Measurements from ENCODE around the gene HSPA2. TPM values are rescaled to one million over a fixed set of nuclear protein-coding genes. Genes with fewer than 3 reads are reported as not detected.

The HSPA2 gene
- total and polyA plus RNA-seq, 2 of the 13 experiments (the other 11 are each of a cell fraction or from before 2014, with no cell fraction given): 0.15 to 0.27 TPM

DNA sequence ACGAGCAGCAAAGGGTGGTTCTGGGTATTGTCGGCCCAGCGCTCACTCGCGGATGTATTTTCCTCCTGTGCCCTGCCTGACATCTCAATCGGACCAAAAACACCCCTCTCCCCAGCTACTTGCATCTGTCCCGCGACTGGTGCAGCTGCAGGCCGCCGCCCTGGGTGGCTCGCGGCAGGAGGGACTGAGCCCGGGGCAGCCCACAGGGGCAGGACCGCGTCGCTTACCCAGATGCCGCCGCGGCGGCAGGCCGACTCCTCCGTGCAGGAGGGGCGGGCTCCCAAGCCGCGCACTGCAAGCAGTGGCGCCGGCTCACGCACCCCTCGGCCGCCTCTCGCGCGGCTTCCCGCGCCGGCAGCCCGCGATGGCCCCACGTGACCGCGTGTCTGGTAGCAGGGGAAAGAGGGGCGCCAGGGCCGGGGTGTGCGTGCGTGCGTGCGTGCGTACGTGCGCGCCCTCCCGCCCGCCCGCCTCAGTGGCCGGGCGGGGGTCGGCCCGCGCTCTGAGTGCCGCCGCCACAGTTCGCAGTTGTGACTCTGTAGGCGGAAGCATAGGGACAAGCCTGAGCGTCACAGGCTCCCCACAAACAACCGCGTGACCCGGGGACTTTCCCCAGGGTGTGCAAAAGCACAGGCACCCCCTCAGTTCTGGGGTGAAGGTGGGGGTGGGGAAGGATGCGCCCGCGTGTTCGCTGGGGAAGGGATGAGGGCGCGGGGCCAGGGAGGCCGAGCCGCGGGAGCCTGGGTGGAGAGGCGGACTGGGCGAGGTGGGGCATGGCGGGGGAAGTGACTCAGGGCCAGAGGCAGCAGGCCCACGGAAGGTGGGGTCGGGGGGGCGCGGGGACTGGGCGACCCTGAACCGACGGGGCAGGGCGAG is 36.9 kb upstream of the HSPA2 start, which contains the start of gene ZBTB25 (continued):
- TF ChIP-seq KAT8 (CRISPR knock-in tag; IDR thresholded peaks at IDR 0.05) (peak; percentile 16; the same call in 1 of the 2 replicates), ZNF501 (CRISPR knock-in tag; IDR thresholded peaks at IDR 0.05) (peak; percentile 24; the same call in 1 of the 2 replicates), MAFF (IDR thresholded peaks at IDR 0.05; ENCODE audit: low read depth, low read length) (no peak), HOXA3 (CRISPR knock-in tag; IDR thresholded peaks at IDR 0.05) (peak; percentile 85), ZNF703 (CRISPR knock-in tag; IDR thresholded peaks at IDR 0.05; ENCODE audit: borderline replicate concordance) (peak; percentile 91; the same call in 1 of the 2 replicates), XBP1 (CRISPR knock-in tag; IDR thresholded peaks at IDR 0.05) (peak; percentile 29; the same call in 1 of the 2 replicates), PHF8 (CRISPR knock-in tag; IDR thresholded peaks at IDR 0.05) (peak; percentile 88), ZIK1 (CRISPR knock-in tag; IDR thresholded peaks at IDR 0.05; ENCODE audit: borderline replicate concordance, low read depth) (peak; percentile 97; the same call in 1 of the 2 replicates), ZNF232 (CRISPR knock-in tag; IDR thresholded peaks at IDR 0.05; ENCODE audit: borderline replicate concordance) (peak; percentile 53; the same call in 1 of the 2 replicates), WIZ (CRISPR knock-in tag; IDR thresholded peaks at IDR 0.05) (0 out of 2 replicates have a peak, but pooled peaks have one; percentile 25), ZNF572 (CRISPR knock-in tag; IDR thresholded peaks at IDR 0.05) (no peak), MED1 (CRISPR knock-in tag; IDR thresholded peaks at IDR 0.05) (peak; percentile 81), PPARG (CRISPR knock-in tag; conservative IDR thresholded peaks at IDR 0.05) (no peak), ZMAT3 (CRISPR knock-in tag; conservative IDR thresholded peaks at IDR 0.05) (peak; percentile 73; the same call in 1 of the 2 replicates), GATAD2A (CRISPR knock-in tag; IDR thresholded peaks at IDR 0.05) (no peak)
- TF ChIP-seq, protein P1, sequence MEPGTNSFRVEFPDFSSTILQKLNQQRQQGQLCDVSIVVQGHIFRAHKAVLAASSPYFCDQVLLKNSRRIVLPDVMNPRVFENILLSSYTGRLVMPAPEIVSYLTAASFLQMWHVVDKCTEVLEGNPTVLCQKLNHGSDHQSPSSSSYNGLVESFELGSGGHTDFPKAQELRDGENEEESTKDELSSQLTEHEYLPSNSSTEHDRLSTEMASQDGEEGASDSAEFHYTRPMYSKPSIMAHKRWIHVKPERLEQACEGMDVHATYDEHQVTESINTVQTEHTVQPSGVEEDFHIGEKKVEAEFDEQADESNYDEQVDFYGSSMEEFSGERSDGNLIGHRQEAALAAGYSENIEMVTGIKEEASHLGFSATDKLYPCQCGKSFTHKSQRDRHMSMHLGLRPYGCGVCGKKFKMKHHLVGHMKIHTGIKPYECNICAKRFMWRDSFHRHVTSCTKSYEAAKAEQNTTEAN (CRISPR knock-in tag; conservative IDR thresholded peaks at IDR 0.05): peak; percentile 76; the same call in 1 of the 2 replicates
- TF ChIP-seq, protein P2, sequence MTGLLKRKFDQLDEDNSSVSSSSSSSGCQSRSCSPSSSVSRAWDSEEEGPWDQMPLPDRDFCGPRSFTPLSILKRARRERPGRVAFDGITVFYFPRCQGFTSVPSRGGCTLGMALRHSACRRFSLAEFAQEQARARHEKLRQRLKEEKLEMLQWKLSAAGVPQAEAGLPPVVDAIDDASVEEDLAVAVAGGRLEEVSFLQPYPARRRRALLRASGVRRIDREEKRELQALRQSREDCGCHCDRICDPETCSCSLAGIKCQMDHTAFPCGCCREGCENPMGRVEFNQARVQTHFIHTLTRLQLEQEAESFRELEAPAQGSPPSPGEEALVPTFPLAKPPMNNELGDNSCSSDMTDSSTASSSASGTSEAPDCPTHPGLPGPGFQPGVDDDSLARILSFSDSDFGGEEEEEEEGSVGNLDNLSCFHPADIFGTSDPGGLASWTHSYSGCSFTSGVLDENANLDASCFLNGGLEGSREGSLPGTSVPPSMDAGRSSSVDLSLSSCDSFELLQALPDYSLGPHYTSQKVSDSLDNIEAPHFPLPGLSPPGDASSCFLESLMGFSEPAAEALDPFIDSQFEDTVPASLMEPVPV (CRISPR knock-in tag; IDR thresholded peaks at IDR 0.05): 0 out of 2 replicates have a peak, but pooled peaks have one; percentile 28
- TF ChIP-seq, protein P3, sequence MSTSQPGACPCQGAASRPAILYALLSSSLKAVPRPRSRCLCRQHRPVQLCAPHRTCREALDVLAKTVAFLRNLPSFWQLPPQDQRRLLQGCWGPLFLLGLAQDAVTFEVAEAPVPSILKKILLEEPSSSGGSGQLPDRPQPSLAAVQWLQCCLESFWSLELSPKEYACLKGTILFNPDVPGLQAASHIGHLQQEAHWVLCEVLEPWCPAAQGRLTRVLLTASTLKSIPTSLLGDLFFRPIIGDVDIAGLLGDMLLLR (CRISPR knock-in tag; IDR thresholded peaks at IDR 0.05): no peak; the same call in 1 of the 2 replicates
- TF ChIP-seq, protein P4, sequence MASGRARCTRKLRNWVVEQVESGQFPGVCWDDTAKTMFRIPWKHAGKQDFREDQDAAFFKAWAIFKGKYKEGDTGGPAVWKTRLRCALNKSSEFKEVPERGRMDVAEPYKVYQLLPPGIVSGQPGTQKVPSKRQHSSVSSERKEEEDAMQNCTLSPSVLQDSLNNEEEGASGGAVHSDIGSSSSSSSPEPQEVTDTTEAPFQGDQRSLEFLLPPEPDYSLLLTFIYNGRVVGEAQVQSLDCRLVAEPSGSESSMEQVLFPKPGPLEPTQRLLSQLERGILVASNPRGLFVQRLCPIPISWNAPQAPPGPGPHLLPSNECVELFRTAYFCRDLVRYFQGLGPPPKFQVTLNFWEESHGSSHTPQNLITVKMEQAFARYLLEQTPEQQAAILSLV (CRISPR knock-in tag; IDR thresholded peaks at IDR 0.05; ENCODE audit: borderline replicate concordance): peak; percentile 93; the same call in 1 of the 2 replicates
- TF ChIP-seq, protein P5, sequence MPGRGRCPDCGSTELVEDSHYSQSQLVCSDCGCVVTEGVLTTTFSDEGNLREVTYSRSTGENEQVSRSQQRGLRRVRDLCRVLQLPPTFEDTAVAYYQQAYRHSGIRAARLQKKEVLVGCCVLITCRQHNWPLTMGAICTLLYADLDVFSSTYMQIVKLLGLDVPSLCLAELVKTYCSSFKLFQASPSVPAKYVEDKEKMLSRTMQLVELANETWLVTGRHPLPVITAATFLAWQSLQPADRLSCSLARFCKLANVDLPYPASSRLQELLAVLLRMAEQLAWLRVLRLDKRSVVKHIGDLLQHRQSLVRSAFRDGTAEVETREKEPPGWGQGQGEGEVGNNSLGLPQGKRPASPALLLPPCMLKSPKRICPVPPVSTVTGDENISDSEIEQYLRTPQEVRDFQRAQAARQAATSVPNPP (CRISPR knock-in tag; IDR thresholded peaks at IDR 0.05): peak; percentile 65; the same call in 1 of the 2 replicates
